ENCODE measurements around the gene NTNG1. TPM values are rescaled to one million over a fixed set of nuclear protein-coding genes. Genes with fewer than 3 reads are reported as not detected.
A peak's percentile ranks its signal among the peaks of the same experiment; 100 is the strongest.
"Not testable (repeated sequence)": the region's sequence is repeated elsewhere in the genome, so short reads cannot be mapped to it uniquely, and the experiment has no call there.

Gene NTNG1
- total RNA-seq, 1 experiment from 2014 or later, result not detected

GRCh38 chr1:107153014-107153413, 12.2 kb downstream of the NTNG1 start:
- H3K27ac Mint-ChIP-seq (ENCODE audit: low read depth, unreplicated experiment), result peak overlapping the region; percentile 54
- TF ChIP-seq, protein P1, sequence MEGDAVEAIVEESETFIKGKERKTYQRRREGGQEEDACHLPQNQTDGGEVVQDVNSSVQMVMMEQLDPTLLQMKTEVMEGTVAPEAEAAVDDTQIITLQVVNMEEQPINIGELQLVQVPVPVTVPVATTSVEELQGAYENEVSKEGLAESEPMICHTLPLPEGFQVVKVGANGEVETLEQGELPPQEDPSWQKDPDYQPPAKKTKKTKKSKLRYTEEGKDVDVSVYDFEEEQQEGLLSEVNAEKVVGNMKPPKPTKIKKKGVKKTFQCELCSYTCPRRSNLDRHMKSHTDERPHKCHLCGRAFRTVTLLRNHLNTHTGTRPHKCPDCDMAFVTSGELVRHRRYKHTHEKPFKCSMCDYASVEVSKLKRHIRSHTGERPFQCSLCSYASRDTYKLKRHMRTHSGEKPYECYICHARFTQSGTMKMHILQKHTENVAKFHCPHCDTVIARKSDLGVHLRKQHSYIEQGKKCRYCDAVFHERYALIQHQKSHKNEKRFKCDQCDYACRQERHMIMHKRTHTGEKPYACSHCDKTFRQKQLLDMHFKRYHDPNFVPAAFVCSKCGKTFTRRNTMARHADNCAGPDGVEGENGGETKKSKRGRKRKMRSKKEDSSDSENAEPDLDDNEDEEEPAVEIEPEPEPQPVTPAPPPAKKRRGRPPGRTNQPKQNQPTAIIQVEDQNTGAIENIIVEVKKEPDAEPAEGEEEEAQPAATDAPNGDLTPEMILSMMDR (IDR thresholded peaks at IDR 0.05; ENCODE audit: unreplicated experiment), result peak; percentile 48
- no peaks in the 10 kb centered on the region for H3K36me3 Mint-ChIP-seq (ENCODE audit: insufficient read depth, unreplicated experiment)
- ChIA-PET POLR2A (interaction anchor here (0.7 kb wide), 1 partner anchor 97 kb away, joined by 3 read pairs; no protein-coding TSS in a partner anchor), CTCF (interaction anchor here (0.8 to 1.2 kb wide), 3 partner anchors 8 to 514 kb away, joined by 3 to 4 read pairs (median 3); no protein-coding TSS in a partner anchor)
- H3K4me3 Mint-ChIP-seq (ENCODE audit: unreplicated experiment), result no peak overlapping the region
- H3K4me1 Mint-ChIP-seq (ENCODE audit: insufficient read depth, unreplicated experiment), result no peaks in the 10 kb centered on the region
- DNase-seq (ENCODE audit: unreplicated experiment), result peak; percentile 41
- no peaks in the 10 kb centered on the region for H3K27me3 Mint-ChIP-seq (ENCODE audit: insufficient read depth, unreplicated experiment)
- H3K9me3 Mint-ChIP-seq (ENCODE audit: unreplicated experiment), result no peaks in the 10 kb centered on the region
- intact Hi-C loops (cut with micrococcal nuclease), result no loop called here
- no TSS peak for BruUV-seq (replicated peaks)

- Mint-ChIP-seq H3K4me3 (ENCODE audit: unreplicated experiment) (no peak overlapping the region), H3K27me3 (ENCODE audit: insufficient read depth, unreplicated experiment) (no peaks in the 10 kb centered on the region), H3K36me3 (ENCODE audit: insufficient read depth, unreplicated experiment) (no peaks in the 10 kb centered on the region), H3K9me3 (ENCODE audit: unreplicated experiment) (no peaks in the 10 kb centered on the region), H3K4me1 (ENCODE audit: insufficient read depth, unreplicated experiment) (peaks cover 5% of the 10 kb centered on the region), H3K27ac (ENCODE audit: low read depth, unreplicated experiment) (no peak overlapping the region)
- CTCF ChIA-PET, result no interaction called here
- POLR2A ChIA-PET, result interaction anchor here (0.5 to 0.6 kb wide), 3 partner anchors 14 to 1436 kb away, joined by 3 to 4 read pairs (median 3); no protein-coding TSS in a partner anchor
- no TSS peak for BruUV-seq (replicated peaks)
- no peak for DNase-seq (ENCODE audit: unreplicated experiment)
- TF ChIP-seq, protein P1 (IDR thresholded peaks at IDR 0.05; ENCODE audit: unreplicated experiment), result no peak
- intact Hi-C loops (cut with micrococcal nuclease), result no loop called here
Observed at GRCh38 chr1:107158496-107158895, 17.7 kb downstream of the NTNG1 start.

DNA sequence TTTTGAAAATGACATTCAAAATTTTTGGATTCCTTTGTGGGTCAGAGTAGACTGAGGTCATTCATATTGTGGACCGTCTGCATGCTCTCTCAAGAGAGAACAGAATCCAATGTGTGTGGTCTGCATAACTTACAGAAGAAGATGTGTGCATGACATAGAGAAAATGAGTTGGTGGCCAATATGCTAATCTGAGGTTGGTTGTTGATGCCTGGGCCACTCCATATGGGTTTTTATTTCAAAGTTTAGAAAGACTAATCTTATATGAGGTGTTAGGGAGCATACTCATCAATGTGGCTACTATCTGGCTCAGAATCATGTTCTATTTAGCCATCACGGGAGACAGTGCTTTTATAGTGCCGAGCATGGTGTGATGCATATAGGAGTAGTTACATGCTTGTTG, 18.2 kb downstream of the NTNG1 start:
- H3K4me1 Mint-ChIP-seq (ENCODE audit: insufficient read depth, unreplicated experiment), result peaks cover 5% of the 10 kb centered on the region
- H3K4me3 Mint-ChIP-seq (ENCODE audit: unreplicated experiment), result no peak overlapping the region
- no TSS peak for BruUV-seq (replicated peaks)

DNA sequence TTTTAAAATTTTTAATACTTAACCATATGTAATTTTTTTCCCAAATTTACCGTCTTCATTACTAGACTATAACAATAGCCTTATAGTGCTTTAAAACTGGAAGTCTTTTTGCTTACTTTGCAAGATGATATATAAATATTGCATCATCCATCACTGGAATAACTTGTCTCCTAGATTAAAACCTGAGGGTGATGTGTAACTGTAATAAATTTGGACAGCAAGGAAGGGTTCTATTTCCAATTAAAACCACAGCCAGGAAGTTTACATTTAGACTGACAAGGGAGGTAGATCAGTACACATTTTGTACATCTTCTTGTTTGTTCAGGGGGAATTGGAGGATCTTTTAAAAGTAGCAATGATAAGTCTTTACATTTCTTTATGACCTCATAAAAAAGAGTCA, 21.9 kb downstream of the NTNG1 start:
- Mint-ChIP-seq H3K27me3 (ENCODE audit: insufficient read depth, unreplicated experiment) (no peaks in the 10 kb centered on the region), H3K36me3 (ENCODE audit: insufficient read depth, unreplicated experiment) (no peaks in the 10 kb centered on the region), H3K27ac (ENCODE audit: low read depth, unreplicated experiment) (peak overlapping the region; percentile 36), H3K4me3 (ENCODE audit: unreplicated experiment) (no peak overlapping the region), H3K9me3 (ENCODE audit: unreplicated experiment) (peaks cover 8% of the 10 kb centered on the region), H3K4me1 (ENCODE audit: insufficient read depth, unreplicated experiment) (peaks cover 5% of the 10 kb centered on the region)
- ChIA-PET CTCF (interaction anchor here (0.6 to 0.7 kb wide), 3 partner anchors 72 to 729 kb away, joined by 3 read pairs; no protein-coding TSS in a partner anchor), POLR2A (no interaction called here)
- TF ChIP-seq, protein P1 (IDR thresholded peaks at IDR 0.05; ENCODE audit: unreplicated experiment), result no peak
- no peak for DNase-seq (ENCODE audit: unreplicated experiment)
- intact Hi-C loops (cut with micrococcal nuclease), result no loop called here
- BruUV-seq (replicated peaks), result no TSS peak

More for the DNA sequence above, 18.2 kb downstream of the NTNG1 start:
- Mint-ChIP-seq H3K27ac (ENCODE audit: low read depth, unreplicated experiment) (no peak overlapping the region), H3K9me3 (ENCODE audit: unreplicated experiment) (no peaks in the 10 kb centered on the region), H3K27me3 (ENCODE audit: insufficient read depth, unreplicated experiment) (no peaks in the 10 kb centered on the region), H3K36me3 (ENCODE audit: insufficient read depth, unreplicated experiment) (no peaks in the 10 kb centered on the region)
- DNase-seq (ENCODE audit: unreplicated experiment), result no peak
- intact Hi-C loops (cut with micrococcal nuclease), result no loop called here
- ChIA-PET POLR2A (interaction anchor here (0.6 kb wide), 1 partner anchor 1437 kb away, joined by 3 read pairs; no protein-coding TSS in a partner anchor), CTCF (interaction anchor here (1.1 kb wide), 1 partner anchor 371 kb away, joined by 4 read pairs; no protein-coding TSS in a partner anchor)
- TF ChIP-seq, protein P1 (IDR thresholded peaks at IDR 0.05; ENCODE audit: unreplicated experiment), result no peak

DNA sequence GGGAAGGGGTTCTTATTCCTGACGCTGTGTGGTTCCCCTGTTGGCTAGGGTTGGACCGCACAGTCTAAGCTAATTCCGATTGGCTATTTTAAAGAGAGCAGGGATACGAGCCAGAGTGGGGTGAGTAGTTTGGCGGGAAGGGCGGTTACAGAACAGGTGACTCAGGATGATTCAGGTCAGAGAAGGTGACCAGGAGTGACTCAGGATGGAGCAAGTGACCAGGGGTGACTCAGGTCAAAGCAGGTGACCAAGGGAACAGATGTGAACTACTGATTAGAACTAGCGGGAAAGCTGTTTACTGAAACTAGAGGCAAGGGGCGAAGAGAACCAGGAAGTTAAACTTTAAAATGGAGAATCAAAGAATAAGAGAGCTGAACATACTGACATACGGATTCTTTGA, 24.1 kb downstream of the NTNG1 start:
- H3K27me3 Mint-ChIP-seq (ENCODE audit: insufficient read depth, unreplicated experiment); DNase-seq (ENCODE audit: unreplicated experiment); CTCF ChIA-PET; H3K9me3 Mint-ChIP-seq (ENCODE audit: unreplicated experiment); intact Hi-C loops (cut with micrococcal nuclease); H3K4me3 Mint-ChIP-seq (ENCODE audit: unreplicated experiment); H3K4me1 Mint-ChIP-seq (ENCODE audit: insufficient read depth, unreplicated experiment); H3K36me3 Mint-ChIP-seq (ENCODE audit: insufficient read depth, unreplicated experiment); H3K27ac Mint-ChIP-seq (ENCODE audit: low read depth, unreplicated experiment); BruUV-seq (replicated peaks): not testable (repeated sequence)
- POLR2A ChIA-PET, result interaction anchor here (0.9 kb wide), 1 partner anchor 108 kb away, joined by 3 read pairs; the partner anchor contains the start of gene PRMT6
